ENCODE results near the gene PEF1. TPM values are rescaled to one million over a fixed set of nuclear protein-coding genes. Genes with fewer than 3 reads are reported as not detected.

The PEF1 gene
- total RNA-seq, 2 donors from 2014 or later: 42.9 to 66.8 TPM

DNA sequence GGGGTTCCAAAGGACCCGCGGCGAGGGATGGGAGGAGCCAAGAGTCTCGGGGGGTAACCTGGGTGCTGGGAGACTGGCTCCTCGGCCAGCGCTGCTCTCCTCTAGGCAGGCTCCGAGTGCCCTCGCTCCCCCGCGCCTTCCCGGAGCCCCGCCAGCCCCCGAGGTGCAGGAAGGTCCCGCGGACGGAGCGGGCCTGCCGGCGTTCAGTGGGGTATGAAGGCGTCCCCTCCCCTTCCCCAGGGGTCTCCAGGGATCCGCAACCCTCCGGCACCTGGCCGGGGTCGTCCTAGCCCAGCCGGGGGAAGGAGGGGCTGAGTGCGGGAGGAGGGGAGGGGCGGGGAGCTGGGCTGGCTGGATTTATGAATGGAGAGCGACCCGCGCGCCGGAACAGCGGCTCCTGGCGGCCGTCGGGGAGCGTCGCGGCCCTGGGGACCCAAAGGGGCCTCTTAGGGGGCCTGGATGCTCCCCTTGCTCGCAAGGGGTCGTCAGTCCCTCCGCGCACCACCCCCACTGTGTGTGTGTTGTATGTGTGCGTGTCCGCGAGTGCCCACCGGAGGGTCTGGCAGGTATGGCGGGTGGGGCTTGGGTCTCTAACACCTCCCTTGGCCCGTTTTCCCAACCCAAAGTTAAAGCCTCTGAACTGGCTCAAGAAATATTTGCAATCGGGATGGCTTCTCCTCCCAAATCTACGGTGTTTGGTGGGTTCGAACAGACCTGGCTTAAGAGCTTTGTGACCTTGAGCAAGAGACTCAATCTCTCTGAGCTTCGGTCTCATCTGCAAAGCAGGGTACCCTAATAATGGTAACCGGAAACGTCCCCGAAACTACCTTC, 26.5 kb downstream of the PEF1 start:
- TF ChIP-seq, protein P1, sequence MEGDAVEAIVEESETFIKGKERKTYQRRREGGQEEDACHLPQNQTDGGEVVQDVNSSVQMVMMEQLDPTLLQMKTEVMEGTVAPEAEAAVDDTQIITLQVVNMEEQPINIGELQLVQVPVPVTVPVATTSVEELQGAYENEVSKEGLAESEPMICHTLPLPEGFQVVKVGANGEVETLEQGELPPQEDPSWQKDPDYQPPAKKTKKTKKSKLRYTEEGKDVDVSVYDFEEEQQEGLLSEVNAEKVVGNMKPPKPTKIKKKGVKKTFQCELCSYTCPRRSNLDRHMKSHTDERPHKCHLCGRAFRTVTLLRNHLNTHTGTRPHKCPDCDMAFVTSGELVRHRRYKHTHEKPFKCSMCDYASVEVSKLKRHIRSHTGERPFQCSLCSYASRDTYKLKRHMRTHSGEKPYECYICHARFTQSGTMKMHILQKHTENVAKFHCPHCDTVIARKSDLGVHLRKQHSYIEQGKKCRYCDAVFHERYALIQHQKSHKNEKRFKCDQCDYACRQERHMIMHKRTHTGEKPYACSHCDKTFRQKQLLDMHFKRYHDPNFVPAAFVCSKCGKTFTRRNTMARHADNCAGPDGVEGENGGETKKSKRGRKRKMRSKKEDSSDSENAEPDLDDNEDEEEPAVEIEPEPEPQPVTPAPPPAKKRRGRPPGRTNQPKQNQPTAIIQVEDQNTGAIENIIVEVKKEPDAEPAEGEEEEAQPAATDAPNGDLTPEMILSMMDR (IDR thresholded peaks at IDR 0.05): peak; percentile 83 to 94
- H3K36me3 ChIP-seq: no peaks in the 10 kb centered on the region
- no peaks in the 10 kb centered on the region for H3K9me3 ChIP-seq
- peaks cover 0 to 2% of the 10 kb centered on the region in 2 donors for H3K27me3 ChIP-seq
- H3K4me3 ChIP-seq: peak overlapping the region; percentile 57 to 65
- H3K27ac ChIP-seq: peak overlapping the region; percentile 13 to 35
- no peak for DNase-seq (ENCODE audit: low spot score)
- peaks cover 0 to 33% of the 10 kb centered on the region in 2 donors for H3K4me1 ChIP-seq

DNA sequence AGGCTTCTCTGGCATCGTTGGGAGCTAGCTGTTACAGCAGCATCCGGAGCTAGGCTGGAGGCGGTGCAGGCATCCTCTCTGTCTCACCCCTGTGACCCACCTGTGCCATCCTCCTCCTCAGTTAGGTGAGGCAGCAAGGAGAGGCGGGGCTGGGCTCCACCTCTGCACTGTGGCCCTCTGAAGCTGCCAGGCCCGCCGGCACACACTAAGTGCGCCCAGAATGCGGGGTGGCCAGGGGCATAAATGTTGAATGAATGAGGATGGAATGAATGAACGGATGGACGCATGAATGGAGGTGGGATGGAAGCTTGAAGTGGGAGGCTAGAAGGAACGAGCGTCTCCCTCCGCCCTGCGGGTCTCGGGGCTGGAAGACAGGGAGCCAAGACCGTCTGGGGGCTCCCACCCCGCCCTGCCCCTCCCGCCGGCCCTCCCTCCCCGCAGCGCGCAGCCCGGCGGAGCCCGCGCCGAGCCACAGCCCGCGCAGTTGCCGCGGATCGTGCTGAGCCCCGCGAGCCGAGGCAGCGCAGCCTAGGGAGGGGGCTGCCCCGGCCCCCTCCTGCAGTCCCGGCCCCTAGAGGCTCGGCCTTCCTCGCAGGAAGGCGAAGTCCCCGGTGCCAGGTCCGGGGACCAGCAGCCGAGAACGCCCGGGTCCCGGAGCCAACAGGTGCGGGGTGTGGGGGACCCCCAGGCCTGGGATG, 27.3 kb downstream of the PEF1 start, which contains the start of gene HCRTR1:
Gene HCRTR1 (plus strand): TSS at position 472 of the 698 bp plus-strand sequence. CDS start 1,504 bp downstream, outside the sequence.
- no peaks in the 10 kb centered on the region for H3K36me3 ChIP-seq
- H3K9me3 ChIP-seq: no peaks in the 10 kb centered on the region
- H3K27ac ChIP-seq: peak within 1 kb of the TSS; percentile 13 to 35
- peak within 1 kb of the TSS; percentile 57 to 65 for H3K4me3 ChIP-seq
- no peak for DNase-seq (ENCODE audit: low spot score)
- TF ChIP-seq, protein P1 (IDR thresholded peaks at IDR 0.05): no peak
- peaks cover 0 to 2% of the 10 kb centered on the region in 2 donors for H3K27me3 ChIP-seq
- peaks cover 0 to 28% of the 10 kb centered on the region in 2 donors for H3K4me1 ChIP-seq

DNA sequence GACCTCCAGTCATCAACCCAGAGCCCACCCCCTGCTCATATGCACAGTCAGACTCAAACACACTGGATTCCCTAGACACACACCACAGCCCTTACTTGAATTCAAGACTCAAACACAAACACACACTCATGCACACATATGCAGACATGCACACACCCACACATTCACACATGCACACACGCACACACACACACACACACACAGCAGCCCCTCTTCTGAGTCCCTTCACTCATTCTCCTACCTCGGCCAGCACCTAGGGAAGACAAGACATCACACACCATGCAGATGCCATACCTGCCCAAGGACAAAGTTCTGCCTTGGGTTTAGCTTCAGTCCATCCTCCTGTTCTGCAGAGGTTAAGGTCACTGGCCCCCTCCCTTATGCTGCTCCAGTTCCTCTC, 28.7 kb downstream of the PEF1 start:
- Histone ChIP-seq H3K4me3 (no peak overlapping the region), H3K36me3 (no peaks in the 10 kb centered on the region), H3K27ac (no peak overlapping the region), H3K4me1 (peaks cover 0 to 16% of the 10 kb centered on the region in 2 donors), H3K27me3 (peaks cover 0 to 2% of the 10 kb centered on the region in 2 donors), H3K9me3 (no peaks in the 10 kb centered on the region)
- TF ChIP-seq, protein P1 (IDR thresholded peaks at IDR 0.05): no peak
- DNase-seq (ENCODE audit: low spot score): no peak

DNA sequence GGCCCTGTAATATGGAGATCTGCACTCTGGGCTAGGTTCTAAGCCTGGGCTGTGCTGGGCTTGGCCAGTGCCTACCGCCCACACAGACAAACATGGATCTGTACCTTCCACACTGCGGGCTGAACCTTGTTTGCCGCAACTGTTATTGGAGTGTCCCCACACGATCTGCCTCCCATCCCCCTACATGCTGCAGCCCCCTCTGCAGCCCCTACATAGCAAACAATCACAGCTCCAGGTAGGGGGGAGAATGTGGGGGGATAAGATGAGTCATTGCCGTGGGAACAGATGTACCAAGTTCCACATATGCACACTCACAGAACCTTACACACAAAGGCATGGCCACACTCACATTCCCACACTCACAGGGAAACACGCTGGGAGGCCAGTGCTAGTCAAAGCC, 29.3 kb downstream of the PEF1 start:
- H3K4me3 ChIP-seq: no peak overlapping the region
- no peak overlapping the region for H3K27ac ChIP-seq
- H3K4me1 ChIP-seq: peaks cover 0 to 16% of the 10 kb centered on the region in 2 donors
- H3K27me3 ChIP-seq: peaks cover 0 to 2% of the 10 kb centered on the region in 2 donors
- H3K9me3 ChIP-seq: no peaks in the 10 kb centered on the region
- TF ChIP-seq, protein P1 (IDR thresholded peaks at IDR 0.05): no peak
- DNase-seq (ENCODE audit: low spot score): no peak
- no peaks in the 10 kb centered on the region for H3K36me3 ChIP-seq

DNA sequence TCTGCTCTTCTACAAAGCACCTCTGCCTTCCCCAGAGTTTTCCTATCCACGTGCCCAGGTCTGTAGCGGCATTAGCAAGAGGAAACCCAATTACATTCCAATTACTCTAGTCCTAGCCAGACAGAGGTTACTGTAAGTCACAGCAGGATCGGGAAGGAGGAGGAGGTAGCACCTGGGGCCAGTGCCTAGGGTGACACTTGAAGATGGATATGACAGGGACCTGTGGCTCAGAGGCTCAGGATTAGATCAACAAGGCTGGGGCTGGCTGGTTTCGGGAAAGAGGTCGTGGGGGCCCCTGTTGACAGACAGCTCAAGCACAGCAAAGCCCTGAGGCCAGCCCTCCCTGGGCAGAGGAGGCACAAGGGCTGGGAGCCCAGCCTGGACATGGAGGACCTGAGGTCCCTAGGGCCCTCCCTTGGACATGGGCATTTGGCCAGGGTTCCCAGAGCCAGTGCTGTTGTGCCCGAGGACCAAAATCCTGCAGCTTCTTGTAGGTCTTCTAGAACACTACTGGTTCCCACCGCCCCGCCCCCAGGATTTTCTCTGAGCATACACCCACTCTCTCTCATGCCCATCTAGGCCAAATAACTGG, 30.2 kb downstream of the PEF1 start:
- H3K27ac ChIP-seq: no peak overlapping the region
- no peak for DNase-seq (ENCODE audit: low spot score)
- no peak overlapping the region for H3K4me3 ChIP-seq
- H3K36me3 ChIP-seq: no peaks in the 10 kb centered on the region
- H3K4me1 ChIP-seq: peaks cover 0 to 16% of the 10 kb centered on the region in 2 donors
- H3K9me3 ChIP-seq: no peaks in the 10 kb centered on the region
- TF ChIP-seq, protein P1 (IDR thresholded peaks at IDR 0.05): no peak
- H3K27me3 ChIP-seq: peaks cover 0 to 2% of the 10 kb centered on the region in 2 donors

All from right atrium auricular region (tissue), 2 donors.